K562 (cell line): ENCODE data around the gene RBM5.

ENCODE experiments used
- CTCF ChIP-seq, 3 experiments: IDR thresholded peaks in 2 of 3; conservative IDR thresholded peaks in 1 of 3; 2 replicates each; pipeline ENCODE4 v1.5.1; 2011 to 2012; ENCODE audit warnings: low read length in 3 of 3, mild to moderate bottlenecking in 3 of 3, control low read depth in 2 of 3, improper control_type of control experiment in 1 of 3, inconsistent platforms in 1 of 3, low read depth in 1 of 3, mixed read lengths in 1 of 3, moderate library complexity in 1 of 3; ENCODE audit not compliant: insufficient read depth in 2 of 3
- NFRKB ChIP-seq: fragments of 450-650 bp; IDR thresholded peaks from 2 replicates; pipeline ENCODE4 v1.6.1; 2016; ENCODE audit warnings: low read depth
- SETDB1 ChIP-seq: IDR thresholded peaks from one replicate; pipeline ENCODE4 v1.6.1; 2012; ENCODE audit warnings: low read length, control low read depth, inconsistent platforms
- SMAD1 ChIP-seq: fragments of 150-350 bp; IDR thresholded peaks from 2 replicates; pipeline ENCODE4 v1.6.1; 2014; ENCODE audit warnings: low read length, low read depth; ENCODE audit not compliant: partially characterized antibody
- ZNF395 ChIP-seq: fragments of 200-800 bp; sonication (Bioruptor generic); IDR thresholded peaks from 2 replicates; pipeline ENCODE4 v1.6.1; 2017; ENCODE audit warnings: missing genetic modification characterization, missing compliant biosample characterization

GRCh38 chr3:50160561-50160983, 71.9 kb downstream of the RBM5 start:
- TF ChIP-seq ZNF395 (CRISPR knock-in tag), result no peak
- TF ChIP-seq CTCF (IDR thresholded peaks at IDR 0.05 in 2 of 3, conservative IDR thresholded peaks at IDR 0.05 in 1 of 3; ENCODE audit: insufficient read depth in 2 of 3, low read depth in 1 of 3, low read length in 3 of 3), result no peak
- TF ChIP-seq SETDB1, result no peak
- no peak for TF ChIP-seq SMAD1
- no peak for TF ChIP-seq NFRKB
